ENCODE data around the gene OTUD3. TPM values are rescaled to one million over a fixed set of nuclear protein-coding genes. Genes with fewer than 3 reads are reported as not detected.

Gene OTUD3
- total RNA-seq, 1 donor from 2014 or later = 11.5 TPM

DNA sequence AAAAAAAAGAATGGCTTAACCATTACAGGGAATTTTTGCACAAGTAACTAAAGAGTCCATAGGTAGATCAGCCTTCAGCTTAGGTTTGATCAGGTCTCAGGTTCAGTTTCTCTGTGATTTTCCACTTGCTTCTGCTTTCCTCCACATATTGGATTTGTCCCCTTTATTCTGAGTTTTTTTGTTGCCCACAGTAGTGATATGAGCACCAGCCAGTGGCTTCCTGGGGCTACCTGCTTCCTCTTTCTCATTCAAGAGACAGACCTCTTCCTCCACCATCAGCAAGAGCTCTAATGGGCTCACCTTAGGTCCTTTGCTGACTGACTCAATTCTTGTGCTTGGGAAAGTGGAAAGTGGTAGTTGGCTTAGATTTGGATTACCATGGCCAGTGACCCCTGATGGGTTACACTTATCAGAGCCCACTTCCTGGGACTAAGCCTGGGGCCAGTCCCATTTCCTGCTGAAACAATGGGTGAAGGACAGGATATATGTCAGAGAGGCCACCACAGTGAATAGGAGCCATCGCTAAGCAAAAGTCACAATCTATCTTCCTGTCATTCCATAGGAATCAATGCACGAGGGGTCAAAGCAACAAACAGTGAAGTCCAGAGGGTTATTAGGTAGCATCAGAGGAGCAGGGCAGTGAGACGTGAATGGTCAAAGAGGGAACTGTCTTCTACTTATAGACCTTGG, 54.0 kb downstream of the OTUD3 start:
- Histone ChIP-seq H3K4me1 (no peaks in the 10 kb centered on the region), H3K36me3 (no peaks in the 10 kb centered on the region), H3K9me3 (peaks cover 12% of the 10 kb centered on the region), H3K27ac (no peak overlapping the region), H3K27me3 (ENCODE audit: low read depth) (no peaks in the 10 kb centered on the region), H3K4me3 (no peak overlapping the region)
- no peak for ATAC-seq
- TF ChIP-seq, protein P1, sequence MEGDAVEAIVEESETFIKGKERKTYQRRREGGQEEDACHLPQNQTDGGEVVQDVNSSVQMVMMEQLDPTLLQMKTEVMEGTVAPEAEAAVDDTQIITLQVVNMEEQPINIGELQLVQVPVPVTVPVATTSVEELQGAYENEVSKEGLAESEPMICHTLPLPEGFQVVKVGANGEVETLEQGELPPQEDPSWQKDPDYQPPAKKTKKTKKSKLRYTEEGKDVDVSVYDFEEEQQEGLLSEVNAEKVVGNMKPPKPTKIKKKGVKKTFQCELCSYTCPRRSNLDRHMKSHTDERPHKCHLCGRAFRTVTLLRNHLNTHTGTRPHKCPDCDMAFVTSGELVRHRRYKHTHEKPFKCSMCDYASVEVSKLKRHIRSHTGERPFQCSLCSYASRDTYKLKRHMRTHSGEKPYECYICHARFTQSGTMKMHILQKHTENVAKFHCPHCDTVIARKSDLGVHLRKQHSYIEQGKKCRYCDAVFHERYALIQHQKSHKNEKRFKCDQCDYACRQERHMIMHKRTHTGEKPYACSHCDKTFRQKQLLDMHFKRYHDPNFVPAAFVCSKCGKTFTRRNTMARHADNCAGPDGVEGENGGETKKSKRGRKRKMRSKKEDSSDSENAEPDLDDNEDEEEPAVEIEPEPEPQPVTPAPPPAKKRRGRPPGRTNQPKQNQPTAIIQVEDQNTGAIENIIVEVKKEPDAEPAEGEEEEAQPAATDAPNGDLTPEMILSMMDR (IDR thresholded peaks at IDR 0.05) = no peak
- intact Hi-C loops (cut with DNase I) = no loop called here
- DNase-seq = no peak

DNA sequence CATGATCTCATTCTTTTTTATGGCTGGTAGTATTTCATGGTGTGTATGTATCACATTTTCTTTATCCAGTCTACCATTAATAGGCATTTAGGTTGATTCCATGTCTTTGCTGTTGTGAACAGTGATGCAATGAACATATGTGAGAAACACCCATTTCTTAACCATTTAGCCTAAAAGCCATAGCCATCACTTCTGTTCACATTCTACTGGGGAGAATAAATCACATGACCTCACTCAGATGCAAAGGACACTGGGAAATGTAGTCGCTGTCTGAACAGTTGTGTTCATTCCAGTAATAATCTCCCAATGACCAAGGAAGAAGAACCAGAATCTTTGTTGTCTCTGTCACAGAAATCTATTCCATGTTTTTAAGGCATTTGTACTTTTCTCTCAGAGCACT, 56.3 kb downstream of the OTUD3 start:
- no peaks in the 10 kb centered on the region for H3K4me1 ChIP-seq
- H3K27ac ChIP-seq = no peak overlapping the region
- DNase-seq (no peak), ATAC-seq (no peak)
- H3K36me3 ChIP-seq = no peaks in the 10 kb centered on the region
- no peaks in the 10 kb centered on the region for H3K27me3 ChIP-seq (ENCODE audit: low read depth)
- TF ChIP-seq, protein P1 (IDR thresholded peaks at IDR 0.05) = no peak
- H3K9me3 ChIP-seq = no peaks in the 10 kb centered on the region
- intact Hi-C loops (cut with DNase I) = no loop called here
- no peak overlapping the region for H3K4me3 ChIP-seq

DNA sequence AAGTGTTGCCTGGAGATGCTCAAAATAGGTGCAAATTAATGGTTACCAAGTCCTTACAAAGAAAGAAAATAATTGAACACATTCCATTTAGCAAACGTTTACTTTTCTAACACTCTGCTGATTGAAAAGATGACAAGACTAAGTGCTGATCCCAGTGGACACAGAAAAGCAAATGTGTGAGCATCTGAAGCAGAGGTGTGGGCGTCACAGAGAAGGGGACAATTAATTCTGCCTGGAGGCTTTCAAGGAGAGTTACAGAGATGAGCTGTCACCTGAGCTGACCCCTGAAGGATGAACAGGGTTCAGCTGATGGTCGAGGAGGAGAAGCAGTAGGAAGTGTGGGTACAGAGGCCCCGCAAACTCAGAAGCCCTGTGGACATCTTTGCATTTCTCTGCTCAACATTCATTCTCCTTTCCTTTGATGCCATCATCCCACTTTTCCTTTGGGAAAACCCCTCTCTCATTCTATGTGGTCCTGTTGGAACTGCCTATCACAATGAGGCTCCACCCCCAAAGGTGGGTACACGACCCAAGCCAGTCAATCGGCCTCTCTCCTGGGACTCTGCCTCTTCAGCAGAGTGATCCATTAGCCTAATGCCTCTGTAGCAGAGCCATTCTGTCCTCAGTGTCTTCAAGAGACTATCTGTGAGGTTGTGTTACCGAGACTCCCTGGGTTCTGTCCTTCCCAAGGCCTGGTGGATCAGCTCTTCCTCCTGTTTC, 58.5 kb downstream of the OTUD3 start:
- DNase-seq = no peak
- Histone ChIP-seq H3K9me3 (no peaks in the 10 kb centered on the region), H3K36me3 (no peaks in the 10 kb centered on the region), H3K27me3 (ENCODE audit: low read depth) (no peaks in the 10 kb centered on the region), H3K27ac (no peak overlapping the region), H3K4me3 (no peak overlapping the region), H3K4me1 (no peaks in the 10 kb centered on the region)
- intact Hi-C loops (cut with DNase I) = no loop called here
- TF ChIP-seq, protein P1 (IDR thresholded peaks at IDR 0.05) = no peak
- ATAC-seq = no peak

DNA sequence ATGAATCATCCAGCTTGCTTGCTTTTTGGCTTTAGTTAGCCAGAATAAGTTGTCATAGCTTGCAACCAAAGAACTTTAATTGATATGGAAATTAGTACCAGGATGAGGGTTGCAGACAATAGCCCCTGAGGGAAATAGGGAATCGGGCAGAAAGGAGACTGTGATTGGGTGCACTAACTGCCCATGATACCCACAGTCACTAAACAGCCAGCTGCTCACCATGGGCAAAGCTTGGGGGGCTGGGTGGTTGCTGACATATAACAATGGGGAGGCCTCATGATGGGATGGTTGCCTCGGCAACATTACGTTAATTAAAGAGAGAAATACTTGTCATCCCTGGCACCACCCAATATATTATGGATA, 59.0 kb downstream of the OTUD3 start:
- Histone ChIP-seq H3K27me3 (ENCODE audit: low read depth) (no peaks in the 10 kb centered on the region), H3K36me3 (no peaks in the 10 kb centered on the region), H3K4me3 (no peak overlapping the region), H3K9me3 (no peaks in the 10 kb centered on the region), H3K4me1 (no peaks in the 10 kb centered on the region), H3K27ac (no peak overlapping the region)
- ATAC-seq (no peak), DNase-seq (no peak)
- TF ChIP-seq, protein P1 (IDR thresholded peaks at IDR 0.05) = no peak
- intact Hi-C loops (cut with DNase I) = no loop called here

DNA sequence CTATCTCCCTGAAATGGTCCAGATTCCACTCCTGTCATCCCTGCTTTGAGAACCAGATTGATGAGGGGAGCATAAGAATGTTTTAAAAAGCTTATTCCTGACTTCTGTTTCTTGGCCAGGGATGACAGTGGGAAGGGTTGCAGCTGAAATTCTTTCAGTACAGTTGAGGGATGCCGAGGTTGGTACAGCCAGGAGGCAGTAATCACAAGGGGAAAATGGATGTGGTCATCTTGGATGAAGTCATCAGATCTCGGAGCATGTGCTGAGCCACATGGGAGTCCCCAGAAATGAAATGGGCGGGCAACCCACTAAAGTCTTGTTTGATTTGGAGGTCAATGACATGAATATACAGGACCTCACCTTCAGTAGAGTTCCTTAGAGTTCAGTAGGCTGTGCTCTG, 59.9 kb downstream of the OTUD3 start:
- DNase-seq = no peak
- no peak overlapping the region for H3K4me3 ChIP-seq
- no peak overlapping the region for H3K27ac ChIP-seq
- H3K4me1 ChIP-seq = no peaks in the 10 kb centered on the region
- H3K36me3 ChIP-seq = no peaks in the 10 kb centered on the region
- H3K9me3 ChIP-seq = no peaks in the 10 kb centered on the region
- no peaks in the 10 kb centered on the region for H3K27me3 ChIP-seq (ENCODE audit: low read depth)
- intact Hi-C loops (cut with DNase I) = no loop called here
- ATAC-seq = no peak
- TF ChIP-seq, protein P1 (IDR thresholded peaks at IDR 0.05) = no peak
